Measurements from ENCODE around the gene ETDB. TPM values are rescaled to one million over a fixed set of nuclear protein-coding genes. Genes with fewer than 3 reads are reported as not detected.
A peak's percentile ranks its signal among the peaks of the same experiment; 100 is the strongest.

ETDB gene
- total RNA-seq, 2 experiments from 2014 or later, result not detected

DNA sequence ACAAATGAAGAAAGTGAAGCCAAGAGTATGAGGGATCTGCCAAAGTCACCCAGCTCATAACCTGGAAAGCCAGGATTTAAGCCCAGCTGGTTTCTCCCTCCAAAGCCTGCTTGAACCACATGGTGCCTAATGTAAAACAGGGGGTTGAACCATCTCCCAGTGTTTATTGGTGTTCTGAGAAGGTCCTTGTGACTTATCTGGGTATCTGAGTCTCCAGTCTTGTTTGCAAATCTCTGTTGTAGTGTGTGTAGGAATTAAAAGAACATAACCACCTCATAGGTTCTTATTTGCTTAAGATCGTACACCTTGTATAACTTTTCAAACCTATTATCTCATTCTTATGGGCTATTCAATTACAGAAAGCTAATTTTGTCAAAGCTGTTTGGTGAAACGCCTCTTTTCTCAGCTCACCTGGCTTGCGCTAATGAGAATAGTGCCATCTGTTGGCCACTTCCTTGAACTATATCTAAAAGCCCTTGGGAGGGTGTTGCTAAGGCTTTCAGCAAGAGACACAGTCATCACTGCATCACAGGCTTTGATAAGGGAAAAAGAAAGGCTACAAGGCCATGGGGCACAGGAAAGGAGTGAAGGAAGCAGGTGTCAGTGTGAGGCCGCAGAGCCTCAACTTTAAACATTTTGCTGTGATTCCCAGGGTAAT, 34.0 kb downstream of the ETDB start:
- no peaks in the 10 kb centered on the region for H3K36me3 ChIP-seq (ENCODE audit: insufficient read depth, low read length)
- intact Hi-C loops (cut with DNase I, micrococcal nuclease), result loop anchor here (1.0 to 5.0 kb wide), 2 partner anchors 34 to 121 kb away; partner anchors contain the start of gene RTL8A (in 1 of the 2)
- Mint-ChIP-seq H3K36me3 (ENCODE audit: low read depth) (no peaks in the 10 kb centered on the region), H3K4me1 (ENCODE audit: low read depth) (peaks cover 6% of the 10 kb centered on the region), H3K4me3 (no peak overlapping the region), H3K9me3 (no peaks in the 10 kb centered on the region), H3K27ac (no peak overlapping the region), H3K27me3 (peaks cover 4% of the 10 kb centered on the region)
- POLR2A ChIA-PET, result no interaction called here
- no peak overlapping the region for H3K4me3 ChIP-seq (ENCODE audit: low read length)
- DNase-seq (peak in 9 of 14 experiments; percentile 9 to 80 (median 27)), ATAC-seq (ENCODE audit: poor library complexity) (peak; percentile 98)
- H3K27ac ChIP-seq (ENCODE audit: low read depth in 1 of 2, low read length in 2 of 2), result no peak overlapping the region
- CTCF ChIA-PET, result interaction anchor here (0.6 to 1.0 kb wide), 5 partner anchors 9 to 121 kb away, joined by 3 to 6 read pairs (median 3); partner anchors contain the start of gene RTL8B
- H3K9me3 ChIP-seq (ENCODE audit: control insufficient read depth in 1 of 2, insufficient read depth in 1 of 2, low read length in 2 of 2), result no peaks in the 10 kb centered on the region
- no peaks in the 10 kb centered on the region for H3K27me3 ChIP-seq (ENCODE audit: control insufficient read depth in 1 of 2, insufficient read depth in 2 of 2, low read length in 2 of 2)
- TF ChIP-seq, protein P1, sequence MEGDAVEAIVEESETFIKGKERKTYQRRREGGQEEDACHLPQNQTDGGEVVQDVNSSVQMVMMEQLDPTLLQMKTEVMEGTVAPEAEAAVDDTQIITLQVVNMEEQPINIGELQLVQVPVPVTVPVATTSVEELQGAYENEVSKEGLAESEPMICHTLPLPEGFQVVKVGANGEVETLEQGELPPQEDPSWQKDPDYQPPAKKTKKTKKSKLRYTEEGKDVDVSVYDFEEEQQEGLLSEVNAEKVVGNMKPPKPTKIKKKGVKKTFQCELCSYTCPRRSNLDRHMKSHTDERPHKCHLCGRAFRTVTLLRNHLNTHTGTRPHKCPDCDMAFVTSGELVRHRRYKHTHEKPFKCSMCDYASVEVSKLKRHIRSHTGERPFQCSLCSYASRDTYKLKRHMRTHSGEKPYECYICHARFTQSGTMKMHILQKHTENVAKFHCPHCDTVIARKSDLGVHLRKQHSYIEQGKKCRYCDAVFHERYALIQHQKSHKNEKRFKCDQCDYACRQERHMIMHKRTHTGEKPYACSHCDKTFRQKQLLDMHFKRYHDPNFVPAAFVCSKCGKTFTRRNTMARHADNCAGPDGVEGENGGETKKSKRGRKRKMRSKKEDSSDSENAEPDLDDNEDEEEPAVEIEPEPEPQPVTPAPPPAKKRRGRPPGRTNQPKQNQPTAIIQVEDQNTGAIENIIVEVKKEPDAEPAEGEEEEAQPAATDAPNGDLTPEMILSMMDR (IDR thresholded peaks at IDR 0.05), result peak; percentile 57
- H3K4me1 ChIP-seq (ENCODE audit: insufficient read depth, low read length), result peaks cover 2% of the 10 kb centered on the region

DNA sequence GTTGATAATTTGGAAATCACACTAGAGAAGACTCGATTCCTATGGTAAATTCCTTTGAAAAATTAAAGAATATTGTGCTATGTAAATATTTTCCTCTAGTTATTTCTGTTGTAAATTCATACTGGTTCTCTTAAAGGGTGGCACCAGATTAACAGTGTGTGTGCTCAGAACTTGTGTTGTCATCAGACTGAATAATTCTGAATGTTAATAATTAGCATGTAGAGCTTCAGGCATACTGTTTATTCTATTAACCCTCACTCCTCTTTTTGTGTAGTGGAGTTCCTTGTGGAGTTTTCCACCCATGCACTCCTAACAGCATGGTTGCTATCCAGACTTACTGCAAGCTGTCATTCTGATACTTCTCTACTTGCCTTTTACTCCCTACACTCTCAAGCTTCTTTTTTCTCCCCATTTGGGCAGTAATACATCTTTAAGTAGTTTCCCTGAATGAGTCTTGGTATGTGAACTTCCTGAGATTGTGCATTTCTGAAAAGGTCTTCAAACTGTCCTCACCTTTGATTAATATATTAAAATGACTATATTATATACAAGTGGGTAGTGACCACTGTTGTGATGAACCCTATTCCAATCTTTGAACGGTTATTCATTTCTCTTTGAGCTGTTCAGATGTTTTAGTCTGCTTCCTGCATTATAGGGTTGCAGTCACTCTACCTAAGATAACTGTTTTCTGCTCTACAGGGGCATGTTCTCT, 38.5 kb downstream of the ETDB start:
- Mint-ChIP-seq H3K4me1 (ENCODE audit: low read depth) (peaks cover 6% of the 10 kb centered on the region), H3K27ac (no peak overlapping the region), H3K27me3 (peaks cover 14% of the 10 kb centered on the region), H3K36me3 (ENCODE audit: low read depth) (no peaks in the 10 kb centered on the region), H3K9me3 (no peaks in the 10 kb centered on the region), H3K4me3 (no peak overlapping the region)
- H3K36me3 ChIP-seq (ENCODE audit: insufficient read depth, low read length), result no peaks in the 10 kb centered on the region
- intact Hi-C loops (cut with DNase I, micrococcal nuclease), result no loop called here
- POLR2A ChIA-PET, result no interaction called here
- H3K27me3 ChIP-seq (ENCODE audit: control insufficient read depth in 1 of 2, insufficient read depth in 2 of 2, low read length in 2 of 2), result peaks cover 2 to 5% of the 10 kb centered on the region in 2 experiments
- H3K4me3 ChIP-seq (ENCODE audit: low read length), result no peak overlapping the region
- H3K9me3 ChIP-seq (ENCODE audit: control insufficient read depth in 1 of 2, insufficient read depth in 1 of 2, low read length in 2 of 2), result no peaks in the 10 kb centered on the region
- peaks cover 2% of the 10 kb centered on the region for H3K4me1 ChIP-seq (ENCODE audit: insufficient read depth, low read length)
- CTCF ChIA-PET, result no interaction called here
- no peak overlapping the region for H3K27ac ChIP-seq (ENCODE audit: low read depth in 1 of 2, low read length in 2 of 2)
- TF ChIP-seq, protein P1 (IDR thresholded peaks at IDR 0.05), result no peak
- ATAC-seq (ENCODE audit: poor library complexity) (no peak), DNase-seq (no peak)

Other genes starting within 250 kb of the ETDB start
- 1 to 10 TPM; 4.4 to 5.7 TPM for gene MOSPD1, start 205.3 kb downstream of the ETDB start, total RNA-seq
- not detected for gene SMIM10, start 129.5 kb downstream of the ETDB start, total RNA-seq
- gene RTL8B, start 98.0 kb downstream of the ETDB start, total RNA-seq, result under 1 TPM in 1 of 2 experiments, not detected in 1; 0.22 TPM
- gene RTL8C, start 88.2 kb downstream of the ETDB start, total RNA-seq, result 1 to 10 TPM; 6.5 to 8.5 TPM
- 10 to 100 TPM; 11.1 to 12.4 TPM for gene RTL8A, start 68.4 kb downstream of the ETDB start, total RNA-seq
- 1 to 10 TPM; 1.2 TPM for gene SMIM10L2B, start 21.8 kb downstream of the ETDB start, total RNA-seq
- not detected for gene CT55, start 50.9 kb upstream of the ETDB start, total RNA-seq
- not detected for gene ETDA, start 131.5 kb upstream of the ETDB start, total RNA-seq
- gene ETDC, start 189.0 kb upstream of the ETDB start, total RNA-seq, result not detected
- gene ZNF75D, start 223.6 kb upstream of the ETDB start, total RNA-seq, result 1 to 10 TPM; 5.8 to 6.3 TPM
- gene ZNF449, start 224.3 kb upstream of the ETDB start, total RNA-seq, result 1 to 10 TPM; 1.4 to 1.6 TPM